Lung microvascular endothelial cell (primary cell): ENCODE measurements around the gene PIK3AP1. TPM values are rescaled to one million over a fixed set of nuclear protein-coding genes. Genes with fewer than 3 reads are reported as not detected.

Experiments used
- DNase-seq, 2 donors: peaks; one replicate each; pipeline versions ENCODE4 v3.0.0 to v3.0.0-alpha.2; 2010; ENCODE audit warnings: low read depth in 2 of 2
- total RNA-seq: library from RNA; depleted of rRNA; stranded (reverse); fragments of >200 nt; gene quantifications from 2 replicates; pipeline ENCODE4 v1.2.1, GENCODE V29; 2014

The PIK3AP1 gene
- total RNA-seq, 1 donor from 2014 or later = not detected

DNA sequence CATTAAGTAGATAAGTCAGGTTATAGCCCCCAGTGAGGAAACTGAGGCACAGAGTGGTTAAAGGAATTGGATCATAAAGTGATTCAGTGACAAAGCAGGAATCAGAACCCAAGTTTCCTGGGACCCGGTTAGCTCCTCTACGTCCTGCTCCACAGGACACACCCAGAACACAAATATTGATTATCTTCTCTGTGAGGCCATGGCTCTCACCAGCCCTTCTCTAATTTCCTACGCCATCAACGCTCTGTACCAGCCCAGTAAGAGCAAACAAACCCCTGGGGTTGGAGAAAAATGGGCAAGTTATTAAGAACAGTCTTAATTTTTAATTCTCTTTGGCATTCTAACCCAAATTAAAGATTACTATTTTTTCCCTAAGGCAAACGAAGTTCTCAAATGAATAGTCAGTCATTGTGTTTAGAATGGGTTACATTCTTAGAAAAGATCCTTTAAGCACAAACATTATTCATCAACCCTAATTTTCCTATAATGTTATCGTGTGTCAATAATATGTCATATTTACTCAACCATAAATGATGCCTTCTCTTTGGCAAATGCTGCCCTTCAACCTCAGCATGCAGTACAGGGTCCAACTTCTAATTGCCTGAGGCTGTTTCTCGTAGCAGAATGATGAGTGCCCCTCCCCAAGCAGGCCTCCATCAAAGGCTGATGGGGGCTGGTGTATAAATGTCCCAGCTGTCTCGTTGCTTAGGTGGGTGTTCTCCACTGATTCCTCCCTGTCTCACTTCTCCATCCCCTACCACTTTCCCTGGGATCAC lies 108.1 kb downstream of the PIK3AP1 start:
- DNase-seq = no peak

DNA sequence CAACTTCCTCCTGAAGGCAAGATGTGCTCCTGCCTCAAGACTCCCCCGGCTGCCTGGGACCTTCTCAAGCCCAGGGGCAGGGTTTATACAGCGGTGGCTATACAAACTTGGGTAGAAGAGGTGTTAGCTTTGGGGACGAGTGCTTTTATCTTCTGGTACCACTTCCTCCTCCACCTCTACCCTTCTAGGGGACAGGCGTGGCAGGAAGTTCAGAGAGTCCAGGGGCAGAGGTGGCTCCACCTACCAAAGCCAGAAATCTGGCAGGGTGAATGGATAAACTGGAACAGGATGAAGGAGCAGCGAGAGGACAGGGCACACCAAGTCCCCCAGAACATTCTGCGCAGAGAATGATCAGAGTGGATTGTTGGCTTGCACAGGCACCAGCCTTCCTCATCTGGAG lies 109.5 kb downstream of the PIK3AP1 start:
- DNase-seq = no peak

DNA sequence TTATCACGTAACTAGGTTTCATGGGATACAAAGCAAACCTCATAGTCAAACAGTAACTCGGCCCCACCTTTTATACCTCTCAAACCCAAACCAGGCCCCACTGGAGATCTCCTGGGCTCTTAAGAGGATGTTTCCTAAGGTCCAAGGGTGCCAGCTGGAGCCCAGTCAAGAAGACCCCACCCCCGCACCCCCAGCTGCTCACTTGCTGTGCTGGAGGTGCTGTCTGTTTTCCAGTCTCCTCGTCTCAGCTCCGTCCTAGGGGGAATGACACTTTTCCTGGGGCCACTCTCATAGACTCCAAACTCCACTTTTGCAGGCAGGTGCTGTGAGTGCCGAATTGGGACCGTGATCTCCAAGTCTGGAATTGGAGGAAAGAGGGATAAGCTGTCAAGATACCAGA lies 110.8 kb downstream of the PIK3AP1 start:
- DNase-seq = no peak

DNA sequence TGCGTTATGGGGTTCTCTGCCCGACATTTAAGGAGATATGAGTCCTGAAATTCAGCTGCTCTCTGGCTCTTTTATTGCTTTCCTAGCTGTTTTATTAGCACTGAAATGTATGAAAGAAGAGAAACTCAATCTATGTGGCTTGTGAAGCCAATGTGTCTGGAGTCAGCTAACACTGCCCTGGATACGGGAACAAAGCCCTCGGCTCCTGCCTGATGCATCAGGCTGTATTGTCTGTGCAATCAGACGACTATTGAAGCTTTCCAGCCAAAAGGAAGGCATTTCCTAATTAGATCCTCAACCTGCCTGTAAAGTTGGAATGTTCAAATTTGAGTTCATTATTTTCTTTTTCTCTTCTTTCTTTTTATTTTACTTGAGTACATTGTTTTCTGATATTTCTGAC lies 111.5 kb downstream of the PIK3AP1 start:
- DNase-seq = no peak

DNA sequence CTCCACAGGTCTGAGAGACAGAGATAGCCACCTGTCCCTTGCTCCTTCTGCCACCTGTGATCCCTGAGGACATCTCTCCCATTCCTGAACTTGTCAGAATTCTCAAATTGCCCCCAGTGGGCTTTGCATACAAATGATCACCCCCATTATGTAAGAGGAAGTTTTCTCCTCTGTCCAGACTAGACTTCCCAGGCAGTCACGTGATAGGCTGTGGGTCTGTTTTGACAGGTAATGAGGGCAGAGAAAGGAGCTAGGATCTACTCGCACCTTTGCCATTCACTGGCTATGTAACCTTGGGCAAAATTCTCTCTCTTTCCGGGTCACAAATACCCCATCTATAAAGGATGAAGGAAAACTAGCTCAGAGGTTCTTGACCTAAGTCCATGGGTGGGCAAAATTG lies 112.1 kb downstream of the PIK3AP1 start:
- DNase-seq = no peak

DNA sequence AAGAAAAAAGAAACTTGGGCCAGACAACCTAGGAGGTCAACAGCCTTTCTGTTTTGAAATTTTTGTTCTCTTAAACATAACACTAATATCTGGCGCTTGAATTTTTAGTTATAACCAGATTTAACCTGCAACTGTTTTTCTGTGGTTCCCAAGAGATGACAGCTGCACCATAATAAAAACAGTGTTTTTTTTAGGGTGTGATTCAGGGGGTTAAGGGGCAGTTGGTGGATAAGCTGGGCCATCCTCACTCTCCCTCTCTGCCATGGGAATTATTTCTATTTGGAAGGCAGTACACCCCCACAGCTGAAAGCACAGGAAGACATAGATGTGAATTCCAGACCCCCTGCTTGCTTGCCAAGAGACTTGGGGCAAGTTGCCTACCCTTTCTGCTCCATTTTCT lies 113.4 kb downstream of the PIK3AP1 start:
- DNase-seq = no peak

DNA sequence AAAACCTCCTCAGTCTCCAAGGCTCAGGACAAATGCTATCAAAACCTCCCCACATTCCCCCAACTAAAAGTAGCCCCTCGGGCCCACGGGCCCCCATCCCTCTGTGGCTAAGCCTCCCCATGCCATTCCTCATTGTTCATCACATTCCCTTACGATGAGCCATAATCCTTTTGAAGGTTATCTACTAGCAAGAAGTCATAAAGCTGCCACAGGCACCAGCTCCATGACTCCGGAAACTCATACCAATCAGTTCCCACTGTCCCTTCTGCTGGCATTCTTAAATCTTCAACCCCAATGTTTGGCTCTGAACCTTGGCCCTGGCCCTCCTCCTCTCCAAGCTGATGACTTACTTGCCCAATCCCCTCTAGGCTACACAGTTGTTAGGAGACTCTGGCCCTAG lies 114.1 kb downstream of the PIK3AP1 start:
- DNase-seq = no peak

DNA sequence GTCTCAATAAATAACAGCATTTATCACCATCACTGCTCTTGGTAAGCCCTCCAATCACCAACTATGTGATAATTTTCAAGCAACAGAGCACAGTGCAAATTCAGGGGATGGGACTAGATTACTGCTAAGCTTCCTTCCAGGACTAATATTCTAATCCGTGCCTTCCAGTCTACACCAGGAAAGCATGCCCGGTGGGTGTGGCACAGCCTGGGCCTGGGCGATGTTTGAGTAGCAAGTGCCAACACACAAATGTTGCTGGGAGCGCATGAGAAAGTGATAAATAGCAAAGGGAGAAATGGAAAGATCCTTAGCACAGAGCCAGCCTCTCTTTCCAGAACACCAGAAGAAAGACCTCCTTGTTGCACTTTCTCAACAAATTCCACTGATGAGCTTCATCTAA lies 120.0 kb downstream of the PIK3AP1 start:
- DNase-seq = no peak

DNA sequence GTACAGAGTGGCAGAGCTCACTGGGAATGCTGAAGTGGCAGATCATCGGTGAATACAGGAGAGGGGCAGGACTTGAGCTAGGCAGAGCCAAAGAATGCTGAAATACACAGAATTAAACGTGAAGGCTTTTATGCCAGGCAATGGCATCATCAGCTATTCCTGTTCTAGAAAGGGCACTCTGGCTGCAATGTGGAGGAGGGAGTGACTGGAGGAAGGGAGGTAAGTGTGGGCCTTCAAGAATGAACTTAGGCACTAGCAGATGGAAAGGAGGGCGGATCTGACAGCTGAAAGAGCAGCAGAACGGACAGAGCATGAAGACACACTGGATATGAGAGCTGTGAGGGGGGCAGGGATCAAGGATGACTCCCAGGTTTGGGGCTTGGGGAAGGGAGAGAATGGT lies 121.5 kb downstream of the PIK3AP1 start:
- DNase-seq = no peak

DNA sequence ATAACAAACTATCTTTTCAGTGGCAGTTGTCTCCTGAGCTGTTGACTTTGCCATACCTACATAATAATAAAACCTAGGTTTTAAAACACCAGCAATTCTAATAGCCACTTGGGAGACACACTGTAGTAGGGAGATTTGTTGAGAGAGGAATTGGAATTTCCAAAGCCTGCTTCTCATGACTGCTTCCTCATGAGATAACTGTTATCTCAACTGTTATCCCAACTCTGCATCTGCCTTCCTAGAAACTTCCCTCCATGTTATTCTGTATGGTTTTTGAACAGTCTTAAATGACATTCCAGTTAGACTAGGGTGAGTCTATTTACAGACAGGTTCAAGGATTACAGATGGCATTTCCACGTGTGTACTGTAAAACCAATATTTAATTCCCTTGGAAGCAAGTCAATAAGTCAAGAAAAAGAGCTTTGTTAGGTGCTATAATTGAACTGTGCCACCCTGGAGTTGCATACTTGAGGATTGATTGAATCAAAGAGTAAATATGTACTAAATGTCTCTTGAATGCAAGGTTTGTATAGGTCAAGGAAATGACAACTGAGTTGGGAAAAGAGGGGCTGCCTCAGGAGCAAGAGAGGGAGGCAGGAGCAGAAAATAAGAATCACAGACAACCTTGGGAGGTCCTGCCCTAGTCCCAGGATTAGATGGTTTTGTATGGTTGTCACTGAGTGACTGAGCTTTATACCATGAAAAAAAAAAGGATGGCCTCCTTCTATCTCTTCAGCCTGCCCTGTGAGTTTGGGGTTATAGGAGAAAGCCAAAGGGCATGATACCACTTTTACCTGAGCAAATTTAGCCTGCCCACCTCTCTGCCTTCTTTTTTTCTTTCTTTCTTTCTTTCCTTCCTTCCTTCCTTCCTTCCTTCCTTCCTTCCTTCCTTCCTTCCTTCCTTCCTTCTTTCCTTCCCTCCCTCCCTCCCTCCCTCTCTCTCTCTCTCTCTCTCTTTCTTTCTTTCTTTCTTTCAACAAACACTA lies 123.6 kb downstream of the PIK3AP1 start:
- DNase-seq = no peak

DNA sequence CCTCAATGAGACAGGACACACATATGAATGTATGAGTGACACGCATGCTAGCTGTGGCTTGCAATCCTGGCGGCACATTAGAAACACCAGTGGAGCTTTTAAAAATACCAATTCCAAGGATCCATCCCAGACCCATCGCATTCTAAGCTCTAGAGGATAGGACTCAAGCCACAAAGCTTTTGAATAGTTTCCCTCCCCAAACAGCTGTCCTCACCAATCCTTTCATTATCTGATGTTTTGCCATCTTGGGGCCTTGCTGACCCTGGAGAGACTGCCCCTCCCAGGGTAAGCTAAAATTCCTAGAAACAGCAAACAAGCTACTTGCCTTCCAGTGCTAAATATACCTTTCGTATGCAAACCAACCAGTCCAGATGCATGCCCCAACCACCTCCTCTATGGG lies 124.6 kb downstream of the PIK3AP1 start:
- DNase-seq = no peak

DNA sequence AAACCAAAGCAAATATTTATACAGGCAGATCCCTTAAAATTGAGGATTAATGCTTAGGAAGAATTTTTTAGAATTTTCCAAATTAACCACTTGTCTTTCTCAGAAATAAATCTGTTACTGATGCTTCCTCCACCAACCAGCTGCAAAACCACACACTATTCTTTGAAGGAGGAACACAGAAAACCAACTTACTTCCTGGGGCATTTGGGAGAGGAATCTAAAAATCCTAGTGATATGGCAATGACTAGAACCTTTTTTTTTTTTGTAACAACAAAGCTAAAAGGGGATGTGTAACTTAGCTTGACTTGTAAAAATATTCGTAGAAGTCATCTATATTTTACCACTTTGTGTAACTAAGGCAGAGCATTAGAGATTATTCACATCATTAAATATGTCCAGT lies 128.4 kb downstream of the PIK3AP1 start:
- no peak for DNase-seq

DNA sequence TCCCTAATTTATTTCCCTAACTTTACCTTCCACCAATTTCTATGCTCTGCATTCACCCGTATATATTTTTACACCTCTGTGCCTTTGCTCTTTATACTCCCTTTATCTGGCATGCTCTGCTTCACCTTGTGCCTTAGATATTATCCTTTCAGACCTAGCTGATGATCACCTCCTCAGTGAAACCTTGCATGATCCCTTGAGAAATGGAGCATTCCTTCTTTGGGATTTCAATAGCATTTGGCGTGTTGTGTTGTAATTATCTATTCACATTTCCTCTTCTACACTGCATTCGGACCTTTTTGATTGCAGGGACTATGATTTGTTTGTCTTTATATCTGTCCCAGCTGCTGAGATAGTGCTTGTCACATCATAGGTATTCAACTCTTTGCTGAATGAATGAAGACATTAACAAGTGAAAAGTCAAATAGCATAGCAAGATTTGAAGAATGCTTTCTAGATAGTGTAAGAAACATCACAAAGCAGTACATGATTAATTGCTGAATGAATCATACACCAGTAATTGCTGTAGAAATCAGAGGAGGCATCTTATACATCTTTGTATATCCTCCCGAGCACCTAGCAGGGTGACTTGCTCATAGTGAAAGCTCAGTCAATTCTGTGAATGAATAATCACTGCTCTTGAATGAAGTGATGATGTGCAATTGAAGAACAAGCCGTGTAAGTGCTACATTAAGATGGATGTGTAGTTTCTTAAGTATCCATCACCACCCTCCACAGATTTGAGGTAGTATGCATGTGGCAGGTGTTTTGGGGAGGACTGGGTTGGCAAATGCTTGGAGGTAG lies 131.5 kb downstream of the PIK3AP1 start:
- peak in 1 of 2 donors; percentile 10 for DNase-seq

DNA sequence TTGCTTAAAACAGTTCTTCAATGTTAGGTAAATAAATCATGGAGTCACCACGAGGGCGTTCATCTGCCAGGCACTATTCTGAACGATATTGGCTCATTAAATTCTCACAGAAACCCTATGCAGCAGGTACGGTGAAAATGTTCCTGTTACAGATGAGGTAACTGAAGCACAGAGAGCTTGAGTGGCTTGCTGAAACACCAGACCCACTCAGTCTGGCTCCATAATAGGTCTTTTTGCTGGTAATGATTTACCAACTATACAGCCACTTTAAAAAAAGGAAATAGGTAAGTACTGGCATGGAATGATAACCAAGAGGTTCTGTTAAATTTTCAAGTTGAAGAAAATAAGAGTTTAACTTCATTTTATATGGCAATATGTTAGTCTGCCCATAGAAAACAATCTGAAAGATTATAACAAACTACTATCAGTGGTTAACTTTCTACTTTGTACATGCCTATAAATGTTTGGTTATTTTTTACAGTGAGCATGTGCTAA lies 132.2 kb downstream of the PIK3AP1 start:
- no peak for DNase-seq

DNA sequence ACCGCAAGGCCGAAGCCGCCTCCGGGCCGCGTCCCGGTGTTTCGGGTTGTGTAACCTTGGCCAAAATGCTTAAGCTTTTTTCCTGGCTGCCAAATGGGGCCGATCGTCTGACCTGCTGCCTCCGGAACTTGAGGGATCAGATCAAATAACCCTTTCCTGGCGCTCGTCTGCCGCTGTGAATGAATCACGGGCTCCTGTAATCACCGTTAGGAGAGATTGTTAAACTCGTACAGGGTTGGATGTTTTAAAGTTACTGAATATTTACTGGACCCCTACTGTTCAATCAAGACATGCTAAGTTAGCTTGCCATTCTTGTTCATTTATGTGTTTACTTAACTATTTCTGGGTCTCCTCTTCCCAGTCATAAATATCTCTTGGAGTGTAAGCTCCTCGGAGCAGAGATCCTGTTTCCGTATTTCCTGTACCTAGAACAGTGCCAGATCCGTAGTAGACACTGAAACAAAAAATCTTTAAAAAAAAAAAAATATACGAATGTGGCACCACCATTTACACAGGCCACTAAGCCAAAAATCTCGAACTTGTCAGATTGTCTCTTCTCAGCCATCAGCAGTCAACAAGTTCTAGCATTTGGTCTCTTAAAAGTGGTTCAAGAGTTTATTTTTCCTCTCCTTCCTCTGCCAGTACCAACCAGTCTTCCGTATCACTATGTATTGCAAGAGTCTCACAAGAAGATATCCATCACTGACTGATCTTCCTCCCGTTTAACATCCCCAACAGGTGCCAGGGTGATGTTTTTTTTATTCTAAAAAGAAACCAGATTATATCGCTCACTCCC lies 132.9 kb downstream of the PIK3AP1 start:
- peak; percentile 81 to 83 for DNase-seq

DNA sequence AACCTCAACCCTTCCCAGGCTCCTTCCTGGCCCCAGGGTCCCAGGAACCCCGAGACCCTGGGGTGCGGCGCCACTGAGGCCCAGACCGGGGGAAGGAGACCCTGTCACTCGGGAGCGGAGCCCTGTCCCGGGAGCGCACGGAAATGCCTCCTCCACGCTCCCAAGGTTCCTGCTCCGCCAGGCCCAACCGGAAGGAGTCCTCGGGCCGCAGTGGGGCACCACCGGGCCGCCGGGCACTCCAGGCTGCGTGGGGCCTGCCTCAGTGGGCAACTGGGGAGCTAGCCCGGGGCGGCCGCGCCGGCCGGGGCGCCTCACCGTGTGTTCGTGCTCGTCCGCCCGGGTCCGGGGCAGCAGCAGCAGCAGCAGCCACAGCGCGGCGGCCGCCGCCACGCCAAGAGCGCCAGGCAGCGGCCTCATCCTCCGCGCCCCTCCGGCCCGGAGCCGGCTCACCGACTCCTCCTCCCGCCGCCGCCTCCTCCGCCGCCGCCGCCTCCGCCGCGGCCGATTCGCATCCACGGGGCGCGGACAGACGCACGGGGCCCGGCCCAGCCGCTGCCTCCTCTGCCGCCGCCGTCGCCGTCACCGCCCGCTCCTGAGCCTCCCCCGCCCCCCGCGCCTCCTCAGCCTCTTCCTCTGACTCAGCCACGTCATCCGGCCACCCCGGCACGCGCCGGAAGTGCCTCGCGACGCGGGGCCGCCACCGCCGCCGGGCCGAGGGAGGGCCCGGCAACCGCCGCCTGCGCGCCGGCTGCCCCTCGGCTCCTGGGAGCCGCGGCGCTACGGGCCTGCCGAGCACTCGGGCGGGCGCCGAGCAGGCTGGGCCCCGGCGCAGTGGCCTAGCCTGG lies 133.7 kb downstream of the PIK3AP1 start, which contains the start of gene TM9SF3:
TSS of gene TM9SF3 (minus strand) at position 594 of the 845 bp plus-strand sequence. CDS start at position 417, 177 bp downstream.
- peak; percentile 86 to 92 for DNase-seq

DNA sequence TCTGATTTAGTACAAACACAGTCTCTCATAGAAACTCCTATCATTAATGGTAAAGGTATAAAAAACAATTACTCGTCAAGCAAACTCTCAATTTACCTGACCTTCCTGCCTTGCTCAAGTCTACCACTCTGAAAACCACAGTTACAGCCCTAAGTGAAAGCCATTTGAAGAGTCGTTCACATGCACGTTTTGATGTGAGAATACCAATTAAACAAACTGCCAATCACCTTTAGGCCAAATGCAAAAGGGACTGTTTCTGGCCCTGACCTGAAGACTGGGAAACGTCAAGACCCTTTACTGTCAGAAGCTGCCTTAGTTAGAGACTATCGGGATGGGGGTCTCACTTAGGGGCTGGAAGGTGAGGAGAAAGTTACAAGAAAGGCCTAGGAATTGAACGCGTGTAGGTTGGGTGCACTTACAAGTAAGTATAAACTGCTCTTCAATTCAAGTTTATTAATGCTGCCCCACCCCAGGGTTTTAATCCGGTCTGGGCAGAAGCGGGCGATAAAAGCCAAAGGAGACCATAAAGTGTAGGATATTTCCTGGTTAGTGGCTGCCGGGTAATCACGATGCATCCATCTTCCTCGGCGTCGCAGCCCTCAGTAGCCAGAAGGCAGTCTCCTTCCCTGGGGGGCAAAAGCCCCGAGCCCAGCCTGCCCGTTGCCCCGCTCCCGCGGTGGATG lies 134.4 kb downstream of the PIK3AP1 start:
- peak; percentile 21 to 29 for DNase-seq

DNA sequence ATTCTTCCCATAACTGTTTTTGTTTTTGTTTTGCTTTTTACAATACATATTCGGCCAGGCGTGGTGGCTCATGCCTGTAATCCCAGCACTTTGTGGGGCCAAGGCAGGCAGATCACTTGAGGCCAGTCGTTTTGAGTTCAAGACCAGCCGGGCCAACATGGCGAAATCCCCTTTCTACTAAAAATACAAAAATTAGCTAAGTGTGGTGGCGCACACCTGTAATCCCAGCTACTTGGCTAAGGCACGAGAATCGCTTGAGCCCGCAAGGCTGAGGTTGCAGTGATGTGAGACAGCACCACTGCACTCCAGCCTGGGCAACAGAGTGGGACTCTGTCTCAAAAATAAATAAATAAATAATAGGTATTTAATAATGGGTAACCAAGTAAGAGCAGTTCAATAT lies 135.8 kb downstream of the PIK3AP1 start:
- no peak for DNase-seq

DNA sequence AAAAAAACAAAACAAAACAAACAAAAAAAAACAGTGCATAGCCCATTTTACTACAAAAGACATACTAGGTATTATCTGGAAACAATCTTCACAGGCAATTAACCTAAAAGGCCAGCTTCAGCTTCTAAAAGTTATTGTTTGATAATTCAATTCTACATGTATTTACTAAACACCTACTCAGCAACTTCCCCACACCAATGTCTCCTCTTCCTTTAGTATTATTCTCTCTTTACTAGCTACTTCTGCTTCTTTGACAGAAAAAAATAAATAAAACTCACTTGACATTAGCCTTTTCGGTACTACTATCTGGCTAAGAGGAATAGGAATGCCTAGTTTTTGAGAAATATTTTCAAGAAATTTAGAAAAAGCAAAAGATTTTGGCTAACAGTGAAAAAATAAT lies 136.3 kb downstream of the PIK3AP1 start:
- DNase-seq = no peak
